Measurements from ENCODE around the gene FZD7.

Gene FZD7

DNA sequence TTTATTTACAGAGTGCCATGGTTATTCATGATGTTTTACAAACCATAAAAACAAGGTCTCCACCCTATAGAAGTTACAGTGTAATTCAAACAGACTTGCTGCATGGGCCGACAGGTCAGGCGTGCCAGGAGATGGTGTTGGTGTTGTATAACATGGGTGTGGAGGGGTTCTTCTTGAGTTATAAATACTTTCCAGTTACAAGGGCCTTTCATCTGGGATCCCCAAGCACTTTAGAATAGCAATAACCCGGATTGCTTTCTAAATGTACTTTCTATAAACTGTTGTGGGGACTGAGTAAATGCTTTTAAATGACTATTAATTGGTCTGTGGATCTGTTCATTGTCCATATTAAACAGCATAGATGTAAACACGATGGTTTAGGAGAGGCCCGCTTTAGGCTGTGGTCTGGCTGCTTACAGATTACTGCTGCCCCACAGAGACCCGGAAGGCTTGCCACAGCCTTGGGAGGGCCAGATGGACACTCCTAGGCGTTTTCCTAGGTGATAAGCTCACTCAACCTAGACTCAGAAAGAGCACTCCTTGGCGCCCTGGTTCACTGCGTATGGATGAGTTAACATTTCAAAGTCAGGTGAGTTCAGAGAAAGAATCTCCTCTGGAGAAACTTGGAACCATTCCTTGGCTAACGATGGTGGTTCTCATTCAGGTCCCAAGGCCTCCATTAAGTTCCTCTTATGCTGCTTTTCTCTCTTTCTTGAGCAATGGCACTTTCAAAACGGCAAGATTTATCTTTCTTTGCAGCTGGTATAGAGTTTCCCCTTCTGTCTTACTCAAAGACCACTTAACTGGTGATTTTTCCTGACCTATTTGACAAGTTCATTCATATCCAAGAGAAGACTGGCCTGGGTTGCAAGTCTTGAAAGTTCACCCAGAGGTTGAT is 35.8 kb downstream of the FZD7 start:
- FAIRE-seq: no peak

DNA sequence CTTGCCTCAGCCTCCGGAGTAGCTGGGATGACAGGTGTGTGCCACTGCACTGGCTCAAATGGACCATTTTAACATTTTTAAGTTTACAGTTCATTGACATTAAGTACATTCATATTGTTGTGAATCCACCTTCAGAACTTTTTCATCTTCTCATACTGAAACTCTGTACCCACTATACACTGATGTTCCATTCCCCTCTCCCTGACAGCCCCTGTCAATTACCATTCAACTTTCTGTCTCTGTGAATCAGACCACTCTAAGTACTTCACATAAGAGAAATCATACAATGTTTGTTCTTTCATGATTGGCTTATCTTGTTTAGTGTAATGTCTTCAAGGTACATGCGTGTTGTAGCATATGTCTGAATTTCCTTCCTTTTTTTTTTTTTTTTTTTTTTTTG is 37.5 kb downstream of the FZD7 start:
- no peak for FAIRE-seq

DNA sequence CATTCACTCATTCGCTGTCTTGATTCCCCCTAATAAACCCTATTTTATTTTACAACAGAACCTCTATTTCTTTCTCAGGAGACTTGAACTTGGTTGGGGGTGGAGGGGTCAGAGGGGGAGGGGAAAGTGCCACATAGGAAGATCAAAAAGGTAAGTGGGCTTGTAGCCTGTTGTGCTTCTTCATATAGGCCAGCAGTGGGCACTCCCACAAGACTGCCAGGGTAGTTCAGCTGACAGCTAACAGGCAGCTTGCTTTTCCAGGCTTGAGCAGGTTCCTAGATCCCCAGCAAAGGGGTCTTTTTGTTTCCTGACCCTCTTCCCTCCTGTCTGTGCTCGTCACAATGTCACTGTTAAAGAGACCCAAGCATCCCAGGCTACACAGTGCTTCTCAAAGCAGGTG is 38.6 kb downstream of the FZD7 start:
- FAIRE-seq: no peak

DNA sequence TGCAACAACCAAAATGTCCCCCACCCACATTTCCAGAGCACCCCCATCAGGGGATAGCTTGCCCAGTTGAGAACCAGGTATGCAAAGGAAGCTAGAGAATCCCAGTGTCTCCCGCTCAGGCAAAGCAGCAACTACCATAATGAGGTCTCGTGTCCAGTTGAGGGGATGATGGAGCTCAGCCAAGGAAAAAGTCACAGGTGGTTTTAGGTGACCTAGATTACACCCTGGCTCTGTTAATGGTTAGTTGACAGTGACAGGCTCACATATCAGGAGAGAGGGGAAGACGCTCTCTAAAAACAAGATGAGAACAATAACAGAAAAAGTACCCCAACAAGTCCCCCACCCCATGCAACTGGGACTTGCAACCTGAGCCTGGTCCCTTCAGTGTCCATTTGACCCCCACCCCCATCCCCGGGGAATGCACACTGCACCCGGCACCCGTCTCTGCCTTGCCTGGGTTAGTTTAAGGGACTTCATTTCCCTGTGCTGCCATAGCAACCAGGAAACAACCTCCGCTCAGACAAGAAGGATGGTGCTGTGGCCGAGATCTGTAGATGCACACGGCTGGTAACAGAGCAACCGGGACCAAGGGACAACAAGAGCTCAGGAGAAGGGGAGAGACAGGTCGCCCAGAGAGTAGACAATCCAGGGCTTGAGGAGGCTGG is 39.2 kb downstream of the FZD7 start, which contains the start of gene KIAA2012:
TSS of gene KIAA2012 (plus strand) at position 519 of the 665 bp plus-strand sequence. CDS start 373 bp downstream, outside the sequence.
- no peak for FAIRE-seq

DNA sequence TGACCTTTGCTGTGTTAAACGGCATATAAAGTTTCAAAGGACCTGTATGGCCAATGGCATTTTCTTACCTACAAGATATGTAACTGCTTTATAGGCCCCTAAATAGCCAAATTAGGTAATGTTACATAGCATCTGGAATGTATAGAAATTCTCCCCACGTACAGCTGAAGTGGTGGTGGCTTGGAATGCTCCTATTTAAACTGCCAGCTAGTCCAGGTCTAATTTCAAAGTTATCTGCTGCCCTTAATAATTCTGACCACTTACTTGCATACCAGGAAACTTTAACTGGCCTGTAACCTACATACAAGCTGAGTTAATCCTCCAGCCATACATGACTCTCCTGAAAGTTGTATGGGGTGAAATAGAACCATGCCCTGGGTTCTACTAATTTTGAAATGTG is 40.7 kb downstream of the FZD7 start:
- FAIRE-seq: no peak

DNA sequence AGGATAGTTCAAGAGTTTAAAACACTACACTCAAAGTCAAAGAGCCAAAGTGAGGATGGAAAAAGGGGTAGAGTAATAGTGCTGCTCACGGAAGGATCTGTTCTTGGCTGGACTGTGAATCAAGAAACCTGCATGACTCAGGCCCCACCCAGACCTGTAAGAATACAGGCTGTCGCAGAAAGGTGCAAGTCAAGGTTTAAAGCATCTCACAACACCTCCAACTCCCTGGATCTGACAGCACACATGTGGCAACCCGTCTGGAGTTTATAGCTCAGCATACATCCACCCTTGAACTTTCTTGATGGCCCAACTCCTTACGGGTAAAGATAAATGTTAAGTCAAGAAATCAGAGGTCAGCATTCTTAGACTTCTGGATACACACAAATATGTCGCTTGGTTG is 45.7 kb downstream of the FZD7 start:
- FAIRE-seq: no peak

DNA sequence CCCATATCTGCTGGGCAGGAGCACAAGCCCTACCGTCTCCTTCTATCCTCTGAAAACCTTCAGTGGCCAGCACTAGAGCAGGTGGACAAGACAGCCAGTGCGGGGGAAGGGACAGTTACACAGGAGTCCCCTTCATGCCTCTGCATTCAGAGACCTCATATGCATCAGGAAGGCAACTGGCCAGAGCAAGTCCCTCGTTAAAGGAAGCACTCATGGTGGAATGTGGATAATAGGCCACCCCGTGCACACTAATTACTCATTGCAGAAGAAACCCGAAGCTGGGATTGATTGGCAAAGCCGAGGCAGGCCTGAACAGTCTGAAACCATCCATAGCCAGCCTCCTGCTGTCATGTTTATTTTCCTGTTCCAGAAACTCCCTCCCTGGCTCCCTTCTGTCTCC is 50.6 kb downstream of the FZD7 start:
- FAIRE-seq: no peak

Data from islet of Langerhans (tissue), 1 donor.